Suppressor macrophage (primary cell): ENCODE measurements around the gene SLC12A8.

Experiments
- DNase-seq, 4 experiments: peaks; one replicate each; pipeline ENCODE4 v3.0.0-alpha.2; 2020 to 2022

SLC12A8 gene

DNA sequence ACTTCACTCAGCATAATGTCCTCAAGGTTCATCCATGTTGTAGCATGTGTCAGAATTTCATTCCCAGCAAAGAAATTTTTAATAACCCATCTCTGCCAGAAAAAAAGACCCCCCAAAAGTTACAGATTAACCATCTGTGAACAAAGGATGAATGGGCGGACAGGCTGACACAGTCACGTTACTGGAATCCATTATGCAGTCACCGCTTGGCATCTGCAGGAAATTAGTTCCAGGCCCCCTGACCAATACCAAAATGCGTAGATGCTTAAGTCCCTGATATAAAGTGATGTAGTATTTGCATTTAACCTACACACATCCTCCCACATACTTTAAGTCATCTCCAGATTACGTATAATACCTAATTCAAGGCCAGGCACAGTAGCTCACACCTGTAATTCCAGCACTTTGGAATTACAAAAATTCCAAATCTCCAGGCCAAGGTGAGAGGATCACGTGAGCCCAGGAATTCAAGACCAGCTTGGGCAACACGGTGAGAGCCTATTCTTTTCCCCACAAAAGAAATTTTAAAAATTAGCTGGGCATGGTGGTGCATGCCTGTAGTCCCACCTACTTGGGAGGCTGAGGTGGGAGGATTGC, 1.5 kb upstream of the SLC12A8 start:
- no peak for DNase-seq

GRCh38 chr3:125213364-125213755, 812 bp upstream of the SLC12A8 start:
- peak in 1 of 4 experiments; percentile 4 for DNase-seq

GRCh38 chr3:125212091-125212508, 448 bp downstream of the SLC12A8 start:
- DNase-seq = no peak

DNA sequence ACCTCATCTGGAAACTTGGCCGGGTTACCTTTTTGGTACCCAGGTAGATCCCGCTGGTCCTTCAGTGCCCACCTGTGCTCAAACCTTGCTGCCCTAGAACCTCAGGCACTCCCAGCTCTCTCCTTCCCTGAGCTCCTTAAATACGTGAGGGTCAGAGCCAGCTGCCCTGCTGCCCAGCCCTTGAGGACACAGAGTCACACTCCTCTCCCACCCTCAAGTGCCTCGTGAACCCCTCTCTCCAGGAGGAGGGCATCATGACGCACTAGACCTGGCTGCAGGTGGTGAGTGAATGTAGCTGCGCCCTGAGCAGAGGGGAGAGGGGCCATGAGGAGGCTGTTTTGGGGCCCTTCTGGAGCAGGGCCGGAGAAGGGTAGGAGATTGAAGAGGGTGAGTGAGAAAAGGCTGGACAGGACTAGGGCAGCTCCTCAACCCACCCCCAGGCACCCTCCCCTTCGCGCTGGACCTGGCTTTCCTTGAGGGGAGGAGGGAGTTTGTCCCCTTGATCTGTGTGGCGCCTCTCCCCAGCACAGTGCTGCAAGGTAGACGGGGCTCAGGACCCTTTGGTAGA, 941 bp downstream of the SLC12A8 start:
- no peak for DNase-seq

DNA sequence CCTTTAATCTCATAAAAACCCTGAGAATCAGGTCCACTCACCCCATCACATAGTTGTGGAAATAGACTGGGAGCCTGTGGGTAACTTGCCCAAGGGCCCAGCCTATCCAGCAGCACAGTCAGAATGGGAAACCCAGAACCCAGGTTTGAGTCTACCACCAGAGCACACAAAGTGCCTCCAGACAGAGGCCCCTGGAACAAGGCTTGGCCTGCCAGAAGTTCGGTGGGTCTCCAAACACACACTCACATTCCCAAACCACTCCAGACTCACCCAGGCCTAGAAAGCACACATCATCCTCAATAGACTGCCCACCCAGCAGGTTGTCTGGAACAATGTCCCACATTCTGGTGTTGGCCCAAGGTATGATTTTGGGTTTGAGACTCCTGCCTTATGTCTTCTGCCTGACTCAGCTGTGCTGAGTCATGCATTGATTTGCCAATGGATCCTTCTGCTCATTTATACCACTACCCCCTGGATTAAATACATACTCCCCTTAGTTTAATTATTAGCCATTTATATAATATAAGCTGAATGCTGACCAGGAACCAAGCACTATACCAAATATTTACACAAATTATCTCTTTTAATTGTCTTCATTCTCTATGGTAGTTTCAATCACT, 4.5 kb downstream of the SLC12A8 start:
- no peak for DNase-seq

GRCh38 chr3:125207507-125207906, 5.0 kb downstream of the SLC12A8 start:
- no peak for DNase-seq

GRCh38 chr3:125206934-125207333, 5.6 kb downstream of the SLC12A8 start:
- DNase-seq = no peak

DNA sequence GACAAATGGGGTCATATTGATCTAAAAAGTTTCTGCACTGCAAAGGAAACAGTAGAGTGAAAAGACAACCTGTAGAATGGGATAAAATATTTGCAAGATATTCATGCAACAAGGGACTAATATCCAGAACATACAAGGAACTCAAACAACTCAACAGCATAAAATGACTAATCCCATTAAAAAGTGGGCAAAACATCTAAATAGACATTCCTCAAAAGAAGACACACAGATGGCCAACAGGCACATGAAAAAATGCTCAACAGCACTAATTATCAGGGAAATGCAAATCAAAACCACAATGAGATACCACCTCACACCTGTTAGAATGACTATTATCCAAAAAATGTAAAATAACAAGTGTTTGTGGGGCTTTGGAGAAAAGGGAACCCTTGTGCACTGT, 8.8 kb downstream of the SLC12A8 start:
- DNase-seq = no peak

DNA sequence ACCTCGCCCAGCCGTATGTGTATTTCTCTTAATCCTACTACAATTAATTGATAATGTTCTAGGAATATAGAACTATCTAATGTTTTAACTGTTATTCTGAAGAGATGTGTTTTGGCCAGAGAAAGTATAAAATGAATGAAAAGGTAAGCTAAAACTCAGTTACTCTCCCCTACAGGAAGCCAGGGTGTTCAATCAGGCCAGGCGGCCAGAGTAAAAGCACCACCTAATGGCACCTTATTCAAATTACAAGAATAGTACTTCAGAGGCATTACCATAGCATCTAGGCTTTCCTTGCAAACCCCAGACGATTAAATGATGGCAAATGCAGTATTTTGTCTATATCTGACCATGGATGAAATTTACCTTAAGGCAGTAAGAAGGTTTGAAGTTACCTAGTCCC, 10.4 kb downstream of the SLC12A8 start:
- DNase-seq = peak in 3 of 4 experiments; percentile 45 to 66 (median 55)

DNA sequence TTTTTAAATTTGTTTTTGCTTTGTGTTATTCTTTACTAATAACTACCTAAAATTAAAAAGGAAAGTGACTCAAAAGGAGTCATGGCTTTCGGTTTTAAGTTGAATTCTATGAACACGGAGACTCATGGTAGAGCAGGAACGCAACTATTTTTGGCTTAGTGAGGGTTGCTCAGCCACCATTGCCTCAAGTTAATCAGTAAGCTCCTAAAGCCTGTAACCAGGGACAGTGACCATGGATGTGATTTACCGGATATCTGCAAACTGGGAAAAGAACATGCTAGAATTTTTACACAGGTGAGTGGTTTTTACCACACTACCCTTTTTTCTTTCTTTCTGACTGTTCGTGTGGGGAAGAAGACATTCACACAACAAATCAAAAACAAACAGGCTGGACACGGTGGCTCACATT, 11.8 kb downstream of the SLC12A8 start:
- no peak for DNase-seq

DNA sequence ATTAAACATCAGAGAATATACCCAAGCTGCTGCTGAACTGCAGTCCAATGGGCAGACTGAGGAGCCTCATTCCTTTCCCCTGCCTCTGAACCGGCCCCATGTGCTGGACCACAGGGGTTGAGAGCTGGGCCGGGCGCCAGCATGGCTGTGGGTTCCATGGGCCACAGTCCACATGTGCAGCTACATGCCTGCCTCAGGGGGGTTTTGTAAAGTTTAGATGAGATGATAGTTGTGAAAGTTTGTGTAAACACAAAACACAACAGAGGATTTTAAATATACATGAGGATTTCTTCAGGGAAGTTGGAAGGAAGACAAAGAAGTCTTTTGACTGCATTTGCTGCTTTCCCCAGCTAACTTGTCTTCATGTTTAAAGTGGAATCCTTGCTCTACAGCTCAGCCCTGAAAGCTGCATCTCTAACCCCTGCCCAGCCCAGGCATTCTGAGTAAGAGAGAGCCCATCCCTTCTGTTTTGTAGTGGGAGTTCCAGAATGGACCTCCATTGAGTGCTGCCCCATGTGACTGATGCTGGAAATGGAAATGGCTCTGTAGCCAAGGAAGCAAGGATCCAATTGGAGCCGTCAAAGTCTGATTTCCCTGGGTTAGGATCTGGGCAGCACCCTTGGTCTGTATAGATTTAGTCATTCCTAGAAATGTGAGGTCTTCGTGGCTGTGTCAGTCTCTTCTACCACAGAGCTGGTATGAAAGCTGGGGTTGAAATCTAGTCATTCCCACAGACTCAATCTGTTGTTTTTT, 17.5 kb downstream of the SLC12A8 start:
- DNase-seq = no peak

- no peak for DNase-seq
Measured at GRCh38 chr3:125194061-125194848, 18.3 kb downstream of the SLC12A8 start.

DNA sequence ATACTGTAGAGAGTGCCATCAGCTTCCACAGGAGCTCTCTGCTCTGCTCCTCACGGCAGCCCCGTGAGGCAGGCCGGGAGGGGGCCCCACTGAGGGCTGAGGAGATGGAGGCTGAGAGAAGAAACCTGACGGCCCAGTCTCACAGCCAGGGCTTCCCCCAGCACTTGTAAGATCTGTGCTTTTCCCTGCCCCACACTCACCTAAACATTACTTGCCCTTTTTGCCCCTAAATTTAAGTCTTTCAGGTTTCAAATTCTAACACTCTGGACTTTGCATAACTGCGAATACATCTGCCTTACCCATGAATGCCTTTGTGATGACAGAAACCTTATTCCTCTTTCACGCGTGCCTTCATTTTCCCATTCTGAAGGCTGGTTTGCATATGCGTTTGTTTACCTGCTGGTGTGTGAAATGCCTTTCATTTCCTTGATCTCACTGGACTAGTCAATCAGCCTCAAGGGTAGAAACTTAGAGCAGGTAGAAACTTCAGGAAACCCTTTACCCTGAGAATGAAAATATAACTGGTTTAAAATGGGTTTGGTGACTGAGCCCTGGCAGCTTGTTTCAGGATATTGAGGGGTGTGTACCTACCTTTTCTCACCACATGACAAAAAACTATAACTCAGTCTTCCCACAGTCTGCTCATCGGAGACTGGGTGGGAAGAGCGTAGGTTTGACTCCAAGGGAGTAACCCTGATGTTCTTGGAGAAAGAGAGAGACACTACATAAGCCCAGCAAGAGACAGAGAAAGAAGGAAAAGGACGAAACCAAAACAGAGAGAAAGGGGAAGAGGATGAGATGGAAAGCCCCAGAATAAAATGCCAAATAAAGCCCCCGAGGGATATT, 20.1 kb downstream of the SLC12A8 start:
- no peak for DNase-seq

- no peak for DNase-seq
Measured at GRCh38 chr3:125191730-125192129, 20.8 kb downstream of the SLC12A8 start.

GRCh38 chr3:125191256-125191655, 21.3 kb downstream of the SLC12A8 start:
- DNase-seq = no peak

DNA sequence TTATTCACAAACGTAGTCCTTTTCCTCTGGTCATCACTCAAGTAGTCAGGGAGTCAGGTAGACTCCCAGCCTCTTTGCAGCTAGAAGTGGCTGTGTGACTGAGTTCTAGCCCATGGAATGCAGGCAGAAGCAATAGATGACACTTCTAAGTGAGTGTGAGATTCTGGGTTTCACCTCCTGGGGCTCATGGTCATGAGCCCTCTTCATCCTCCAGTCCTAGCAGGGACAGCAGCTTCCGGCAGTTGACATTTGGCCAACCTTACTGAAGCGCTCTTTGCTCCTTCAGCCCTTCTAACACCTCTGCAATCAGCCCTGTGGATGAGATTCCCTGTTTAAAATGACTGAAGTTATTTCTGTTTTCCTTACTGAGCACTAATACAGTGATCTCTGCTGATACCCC, 21.8 kb downstream of the SLC12A8 start:
- no peak for DNase-seq

- no peak for DNase-seq
Measured at GRCh38 chr3:125189378-125190165, 23.0 kb downstream of the SLC12A8 start.

DNA sequence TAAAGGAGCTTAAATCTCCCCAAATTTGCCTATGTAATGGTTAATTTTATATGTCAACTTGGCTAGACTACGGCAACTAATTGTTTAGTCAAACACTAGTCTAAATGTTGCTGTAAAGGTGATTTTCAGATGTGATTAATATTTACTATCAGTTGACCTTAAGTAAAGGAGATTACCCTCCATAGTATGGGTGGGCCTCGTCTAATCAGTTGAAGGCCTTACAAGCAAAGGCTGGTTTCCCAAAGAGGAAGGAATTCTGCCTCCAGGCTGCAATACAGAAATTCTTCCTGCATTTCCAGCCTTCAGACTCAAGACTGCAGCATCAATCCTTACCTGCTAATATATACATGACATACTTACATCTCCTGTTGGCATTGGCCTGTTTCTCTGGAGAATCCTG, 23.6 kb downstream of the SLC12A8 start:
- no peak for DNase-seq

DNA sequence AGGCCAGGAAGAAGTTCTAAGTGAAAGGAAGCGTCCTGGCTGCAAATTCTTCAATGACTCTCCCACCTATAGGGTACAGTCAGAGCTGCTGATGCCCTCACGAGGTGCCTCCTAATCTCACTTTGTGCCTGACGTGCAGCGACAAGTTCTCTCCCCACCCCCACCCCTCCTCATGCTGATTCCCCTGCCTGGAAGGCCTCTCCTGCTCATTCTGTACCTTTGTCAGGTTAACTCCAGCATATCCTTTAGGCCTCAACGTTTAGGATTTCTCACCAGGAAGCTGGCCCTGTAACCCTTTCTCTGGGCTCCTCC, 25.0 kb downstream of the SLC12A8 start:
- no peak for DNase-seq

GRCh38 chr3:125186800-125187598, 25.5 kb downstream of the SLC12A8 start:
- no peak for DNase-seq
